Breast epithelium (tissue), 4 donors: Measurements from ENCODE around the gene PHACTR3. TPM values are rescaled to one million over a fixed set of nuclear protein-coding genes. Genes with fewer than 3 reads are reported as not detected.
A peak's percentile ranks its signal among the peaks of the same experiment; 100 is the strongest.
"Not testable (repeated sequence)": the region's sequence is repeated elsewhere in the genome, so short reads cannot be mapped to it uniquely, and the experiment has no call there.

Experiments
- DNase-seq, 2 donors: peaks; one replicate each; pipeline ENCODE4 v3.0.0-alpha.2; 2019; ENCODE audit warnings: low spot score in 2 of 2
- H3K27ac ChIP-seq, 2 donors: fragments of 200-600 bp; sonication (generic) in 1 of 2; one replicate each; pipeline ENCODE4 v1.5.1; 2016 to 2019; ENCODE audit warnings: mild to moderate bottlenecking in 1 of 2
- H3K27me3 ChIP-seq, 2 donors: fragments of 200-600 bp; sonication (generic) in 1 of 2; one replicate each; pipeline versions ENCODE4 v1.5.1 to v1.6.0; 2017 to 2019; ENCODE audit warnings: control low read depth in 1 of 2, mild to moderate bottlenecking in 1 of 2
- H3K36me3 ChIP-seq: fragments of 200-600 bp; one replicate; pipeline ENCODE4 v1.5.1; 2019
- H3K4me1 ChIP-seq, 2 donors: fragments of 200-600 bp; sonication (generic); one replicate each; pipeline ENCODE4 v1.5.1; 2016 to 2019; ENCODE audit warnings: control low read depth in 1 of 2
- H3K4me3 ChIP-seq, 3 donors: fragments of 200-600 bp; sonication (generic); 1 replicate in 2 of 3; 2 replicates in 1 of 3; pipeline ENCODE4 v1.5.1; 2016 to 2019; ENCODE audit warnings: mild to moderate bottlenecking in 3 of 3, moderate library complexity in 2 of 3
- H3K9me3 ChIP-seq, 2 donors: fragments of 200-600 bp; sonication (generic) in 1 of 2; one replicate each; pipeline ENCODE4 v1.5.1; 2016 to 2019; ENCODE audit warnings: control low read depth in 1 of 2
- CTCF ChIP-seq, 3 donors: fragments of 450-650 bp; IDR thresholded peaks; one replicate each; pipeline ENCODE4 v1.5.1; 2016 to 2017; ENCODE audit warnings: antibody characterized with exemption in 3 of 3, mild to moderate bottlenecking in 3 of 3, moderate library complexity in 3 of 3
- POLR2A ChIP-seq: fragments of 450-650 bp; IDR thresholded peaks from one replicate; pipeline ENCODE4 v1.6.1; 2016; ENCODE audit warnings: antibody characterized with exemption, mild to moderate bottlenecking, moderate library complexity
- POLR2AphosphoS5 ChIP-seq, 3 donors: sonication (generic); formaldehyde crosslinking; IDR thresholded peaks; one replicate each; pipeline ENCODE4 v1.6.1; 2017; ENCODE audit warnings: antibody characterized with exemption in 3 of 3
- intact Hi-C: fragments of 100-400 bp; cut with DNase I; formaldehyde crosslinking; loops from one replicate; pipeline ENCODE4 v1.15.1; 2023; ENCODE audit warnings: low total_unique reads
- total RNA-seq, 3 donors: library from RNA; depleted of rRNA; stranded (reverse); fragments of >200 nt; gene quantifications; one replicate each; pipeline ENCODE4 v1.1.0, GENCODE V29; 2016

PHACTR3 gene
- total RNA-seq = under 1 TPM; 0.16 to 0.33 (median 0.29) TPM

GRCh38 chr20:59603781-59604541 is at the start of gene PHACTR3:
Gene PHACTR3 (plus strand): TSS chr20:59604540. CDS start chr20:59605015, 475 bp downstream.
- TF ChIP-seq CTCF (IDR thresholded peaks at IDR 0.05) (no peak), POLR2AphosphoS5 (IDR thresholded peaks at IDR 0.05) (no peak), POLR2A (no peak)
- Histone ChIP-seq H3K27me3 (peaks cover 0 to 90% of the 10 kb centered on the region in 2 donors), H3K36me3 (no peaks in the 10 kb centered on the region), H3K4me3 (peak within 1 kb of the TSS in 2 of 3 donors; percentile 33 to 62), H3K4me1 (no peaks in the 10 kb centered on the region), H3K27ac (no peak within 1 kb of the TSS), H3K9me3 (no peaks in the 10 kb centered on the region)
- DNase-seq = no peak
- intact Hi-C loops = no loop called here

DNA sequence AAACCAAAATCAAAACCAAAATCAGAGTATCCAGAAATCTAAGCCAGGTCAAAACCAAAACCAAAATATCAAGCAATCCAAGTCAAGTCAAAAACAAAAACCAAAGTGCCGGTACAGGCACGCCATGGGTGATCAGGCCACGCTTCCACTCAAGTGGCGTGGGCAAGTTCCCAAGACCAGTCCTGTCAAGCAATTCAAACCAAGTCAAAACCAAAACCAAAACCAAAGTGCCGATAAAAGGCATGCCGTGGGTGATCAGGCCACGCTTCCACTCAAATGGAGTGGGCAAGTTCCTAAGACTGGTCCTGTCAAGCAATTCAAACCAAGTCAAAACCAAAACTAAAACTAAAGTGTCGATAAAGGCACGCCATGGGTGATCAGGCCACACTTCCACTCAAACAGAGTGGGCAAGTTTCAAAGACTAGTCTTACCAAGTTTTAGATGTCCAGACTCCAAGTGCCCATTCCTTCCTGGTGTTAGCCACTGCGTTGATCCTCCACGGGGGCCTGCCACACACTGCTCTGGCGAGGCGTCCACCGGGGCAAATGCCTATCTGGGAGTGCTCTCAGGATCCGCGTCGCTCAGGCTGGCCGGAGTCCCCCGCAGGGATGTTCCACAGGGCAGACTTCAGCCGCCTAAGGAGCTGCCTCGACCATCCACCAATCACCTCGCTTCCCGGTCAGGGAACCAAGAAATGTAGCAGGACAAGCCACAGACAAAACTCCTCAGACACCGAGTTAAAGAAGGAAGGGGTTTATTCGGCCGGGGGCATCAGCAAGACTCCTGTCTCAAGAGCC is 46.4 kb upstream of the PHACTR3 start:
- H3K9me3 ChIP-seq, H3K4me3 ChIP-seq, H3K4me1 ChIP-seq, H3K36me3 ChIP-seq, H3K27ac ChIP-seq, DNase-seq, intact Hi-C loops: not testable (repeated sequence)
- H3K27me3 ChIP-seq = peaks cover 0 to 12% of the 10 kb centered on the region in 2 donors

DNA sequence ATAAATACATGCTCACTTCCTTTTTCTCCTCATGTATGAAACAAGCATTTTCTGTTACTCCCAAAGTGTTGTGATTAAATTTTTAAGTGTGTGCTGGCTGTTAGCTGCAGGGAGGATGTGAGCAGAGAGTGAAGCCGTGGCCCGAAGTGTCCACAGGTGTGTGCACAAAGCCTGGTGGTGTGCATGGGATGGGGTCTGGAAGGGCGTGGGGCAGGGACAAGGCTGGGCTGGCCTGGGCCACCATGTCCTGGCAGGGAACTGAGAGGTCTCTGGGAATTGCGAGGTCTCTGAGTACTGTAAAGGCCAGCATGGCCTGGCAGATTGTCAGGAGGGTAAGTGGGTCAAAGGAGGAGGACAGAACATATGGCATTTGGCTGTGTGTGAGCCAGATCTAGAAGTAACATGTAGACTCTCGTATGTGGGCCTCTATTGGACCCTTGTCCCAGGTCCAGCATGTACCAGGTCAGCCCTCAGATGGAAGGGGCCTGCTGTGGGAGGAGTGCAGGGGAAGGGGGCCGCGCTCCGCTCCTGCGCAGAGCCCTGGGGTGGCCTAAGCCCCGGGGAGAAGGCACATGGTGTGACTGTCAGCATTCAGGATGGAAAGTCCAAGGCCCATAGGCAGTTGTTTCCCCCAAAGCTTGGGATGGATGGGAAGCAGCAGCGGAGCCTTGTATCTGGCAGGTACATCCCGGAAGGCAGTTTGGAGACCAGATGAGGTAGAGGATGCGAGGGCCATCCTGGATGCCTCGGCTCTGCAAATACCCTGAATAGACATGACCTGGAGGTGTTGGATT is 45.1 kb upstream of the PHACTR3 start:
- Histone ChIP-seq H3K36me3 (no peaks in the 10 kb centered on the region), H3K4me3 (no peak overlapping the region), H3K27me3 (peaks cover 0 to 12% of the 10 kb centered on the region in 2 donors), H3K4me1 (no peaks in the 10 kb centered on the region), H3K27ac (no peak overlapping the region), H3K9me3 (no peaks in the 10 kb centered on the region)
- TF ChIP-seq POLR2AphosphoS5 (IDR thresholded peaks at IDR 0.05) (no peak), CTCF (IDR thresholded peaks at IDR 0.05) (no peak), POLR2A (no peak)
- no peak for DNase-seq
- intact Hi-C loops = no loop called here

- no peaks in the 10 kb centered on the region for H3K9me3 ChIP-seq
- DNase-seq = no peak
- intact Hi-C loops = no loop called here
- peaks cover 0 to 12% of the 10 kb centered on the region in 2 donors for H3K27me3 ChIP-seq
- H3K27ac ChIP-seq = no peak overlapping the region
- TF ChIP-seq POLR2A (no peak), POLR2AphosphoS5 (IDR thresholded peaks at IDR 0.05) (no peak), CTCF (IDR thresholded peaks at IDR 0.05) (no peak)
- no peaks in the 10 kb centered on the region for H3K36me3 ChIP-seq
- H3K4me1 ChIP-seq = no peaks in the 10 kb centered on the region
- no peak overlapping the region for H3K4me3 ChIP-seq
Observed at GRCh38 chr20:59559863-59560262, 44.5 kb upstream of the PHACTR3 start.

- Histone ChIP-seq H3K36me3 (no peaks in the 10 kb centered on the region), H3K4me1 (no peaks in the 10 kb centered on the region), H3K9me3 (no peaks in the 10 kb centered on the region), H3K27ac (no peak overlapping the region), H3K27me3 (peaks cover 0 to 14% of the 10 kb centered on the region in 2 donors), H3K4me3 (no peak overlapping the region)
- peak in 2 of 3 donors; percentile 18 to 24 for TF ChIP-seq CTCF (IDR thresholded peaks at IDR 0.05)
- no peak for TF ChIP-seq POLR2AphosphoS5 (IDR thresholded peaks at IDR 0.05)
- TF ChIP-seq POLR2A = no peak
- DNase-seq = no peak
- intact Hi-C loops = no loop called here
Observed at GRCh38 chr20:59560588-59561227, 43.6 kb upstream of the PHACTR3 start.
